ENCODE results near the gene TCFL5.

The TCFL5 gene

GRCh38 chr20:62808211-62808865 is 53.3 kb downstream of the TCFL5 start:
- DNase-seq = peak; percentile 79

GRCh38 chr20:62807444-62808210 is 54.0 kb downstream of the TCFL5 start:
- DNase-seq = no peak

- no peak for DNase-seq
Observed at GRCh38 chr20:62806383-62807050, 55.1 kb downstream of the TCFL5 start.

- DNase-seq = no peak
Observed at GRCh38 chr20:62805711-62806382, 55.8 kb downstream of the TCFL5 start.

DNA sequence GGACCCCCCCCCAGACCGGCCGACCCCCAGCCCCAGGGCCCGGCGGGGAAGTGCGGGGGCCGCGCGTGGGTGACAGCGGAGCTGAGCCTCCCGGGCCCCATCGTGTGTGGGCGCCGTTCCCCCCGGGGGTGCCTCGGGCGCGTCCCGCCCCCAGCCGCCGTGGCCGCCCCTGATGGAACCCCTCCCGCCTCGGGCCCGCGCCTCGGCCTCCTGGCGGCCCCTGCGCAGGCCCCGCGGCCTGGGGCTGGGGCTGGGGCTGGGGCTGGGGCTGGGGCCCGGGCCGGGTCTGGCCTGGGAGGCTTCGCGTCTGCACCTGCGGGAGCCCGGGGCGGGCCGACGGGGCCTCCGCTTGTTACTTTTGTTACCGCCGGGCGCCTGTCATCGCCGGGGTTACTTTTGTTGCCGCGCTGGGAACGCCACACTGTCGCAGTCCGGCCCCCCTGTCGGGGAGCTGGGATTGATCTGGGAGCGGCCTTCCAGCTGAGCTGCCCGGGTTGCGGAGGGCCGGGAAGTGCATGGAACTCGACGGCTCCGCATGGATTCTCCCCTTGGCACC is 56.4 kb downstream of the TCFL5 start:
- no peak for DNase-seq

GRCh38 chr20:62804627-62805154 is 56.9 kb downstream of the TCFL5 start, which contains the start of gene OGFR:
OGFR (plus strand) TSS chr20:62804835; CDS start chr20:62804860, 25 bp downstream.
- peak; percentile 70 for DNase-seq

DNA sequence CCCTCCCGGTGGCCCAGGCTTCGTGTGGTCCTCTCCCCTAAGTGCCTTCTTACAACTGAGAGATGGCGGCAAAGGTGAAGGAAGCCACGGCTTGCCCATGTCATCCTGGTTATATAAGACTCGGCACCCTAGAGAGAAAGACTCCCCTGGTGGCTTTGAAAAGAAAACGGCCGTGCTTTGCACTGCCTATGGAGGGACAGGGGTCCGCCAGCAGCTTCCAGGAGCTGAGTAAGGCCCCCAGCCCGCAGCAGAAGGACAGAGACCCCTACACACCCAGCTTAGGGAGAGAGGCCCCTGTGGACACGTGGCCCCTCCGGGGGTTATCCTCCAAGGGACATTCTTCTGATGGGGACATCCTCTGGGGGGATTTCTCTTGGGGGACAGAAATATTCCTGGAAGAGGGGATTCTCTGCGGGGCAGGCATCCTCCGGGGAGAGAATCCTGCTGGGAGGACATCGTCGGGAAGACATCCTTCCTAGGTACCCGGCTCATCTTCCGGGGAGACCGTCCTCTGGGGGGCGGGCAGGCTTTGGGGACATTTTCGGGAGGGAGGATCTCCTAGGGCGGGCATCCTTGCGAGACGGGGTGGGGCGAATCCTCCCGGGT is 57.5 kb downstream of the TCFL5 start:
- DNase-seq = no peak

DNA sequence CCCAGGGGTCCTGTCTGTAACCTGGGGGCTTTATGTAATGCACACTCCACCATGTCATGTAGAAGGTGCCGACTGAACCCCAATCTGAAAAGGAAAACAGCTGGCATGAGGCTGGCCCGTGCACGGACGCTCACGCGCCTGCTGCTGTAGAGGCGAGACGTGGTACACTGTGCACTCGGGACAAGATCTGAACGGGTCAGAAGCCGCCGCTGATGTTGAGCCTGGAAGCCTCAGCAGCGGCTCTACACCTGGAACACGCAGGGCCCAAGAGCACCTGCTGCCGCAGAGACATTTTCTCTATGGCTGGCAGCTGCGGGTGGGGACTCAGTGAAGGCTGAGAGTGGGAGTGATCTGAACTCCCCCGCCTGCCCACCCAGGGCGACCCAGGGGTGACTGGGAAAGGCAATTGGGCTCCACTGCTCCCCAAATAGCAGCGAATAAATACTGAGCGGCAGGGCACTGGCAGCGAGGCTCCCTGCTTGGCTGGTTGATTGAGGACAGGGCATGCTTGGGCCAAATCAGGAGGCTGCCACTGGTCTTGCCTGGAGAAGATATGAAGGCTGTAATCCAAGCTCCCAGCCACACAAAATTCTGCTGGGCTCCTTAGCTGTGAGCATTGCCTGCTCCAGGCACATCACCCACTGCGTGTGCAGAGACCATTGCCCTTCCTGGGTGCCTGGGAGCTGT is 59.5 kb downstream of the TCFL5 start:
- DNase-seq = no peak

- DNase-seq = no peak
Observed at GRCh38 chr20:62801284-62802010, 60.2 kb downstream of the TCFL5 start.

DNA sequence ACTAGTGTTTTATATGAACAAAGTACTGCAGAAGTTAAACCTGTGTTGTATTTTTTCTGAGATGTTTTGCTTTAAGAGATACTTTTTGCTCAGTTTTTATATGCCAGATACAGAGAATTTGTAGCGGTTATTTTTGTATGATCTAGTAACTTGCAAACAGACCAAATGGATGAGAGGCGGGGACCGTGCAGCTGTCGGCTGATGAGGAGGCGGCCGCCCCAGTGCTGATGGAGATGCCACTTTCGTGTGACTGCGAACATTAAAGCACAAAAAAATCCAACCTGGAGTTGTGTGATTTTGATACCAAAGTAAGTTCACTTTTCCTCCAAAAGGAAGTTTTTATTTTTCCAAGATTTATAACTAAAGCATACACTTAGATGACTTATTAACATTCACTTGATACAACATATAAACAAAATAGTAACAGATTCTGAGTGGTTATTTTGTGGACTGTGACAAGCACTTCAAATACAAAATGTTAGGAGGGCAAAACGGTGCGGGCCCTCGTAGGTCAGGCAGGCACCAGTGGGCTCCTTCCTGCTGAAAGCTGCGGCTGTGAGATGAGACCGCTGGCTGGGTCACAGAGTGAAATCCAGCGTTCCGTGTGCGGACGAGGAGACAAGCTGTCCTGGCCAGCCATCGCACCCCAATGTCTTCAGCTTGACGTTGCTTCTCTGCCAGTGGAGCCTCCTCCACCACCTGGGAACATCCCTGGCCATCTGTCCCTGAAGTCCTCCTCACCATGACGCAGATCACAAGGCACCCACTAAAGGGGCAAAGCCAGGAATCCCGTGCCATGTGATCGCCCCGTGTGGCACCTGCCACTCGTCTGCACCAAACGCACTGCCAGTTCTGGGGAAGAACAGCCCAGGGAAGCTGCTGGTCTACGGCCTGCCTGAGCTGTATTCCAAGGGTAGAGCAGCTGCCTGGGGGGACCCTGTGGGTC is 61.0 kb downstream of the TCFL5 start:
- no peak for DNase-seq

DNA sequence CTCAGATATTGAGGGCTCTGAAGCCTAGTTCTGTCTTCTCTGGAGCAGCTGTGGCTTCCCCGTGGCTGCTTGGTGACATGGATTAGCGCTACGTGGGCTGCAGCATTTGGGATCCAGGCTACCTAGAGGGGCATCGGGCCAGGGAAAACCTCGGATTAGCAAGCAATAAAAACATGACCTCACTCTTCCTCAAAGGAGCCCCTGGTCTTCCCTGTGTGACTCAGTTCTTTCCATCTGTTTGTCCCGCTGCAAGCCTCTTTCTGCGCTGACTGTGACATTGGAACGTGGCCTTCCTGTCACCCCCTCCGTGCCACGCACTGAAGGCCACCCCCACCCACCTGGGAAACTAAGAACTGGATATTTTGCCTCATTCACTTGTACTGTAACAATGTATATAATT is 61.7 kb downstream of the TCFL5 start:
- no peak for DNase-seq

- DNase-seq = no peak
Observed at GRCh38 chr20:62799459-62799858, 62.2 kb downstream of the TCFL5 start.

DNA sequence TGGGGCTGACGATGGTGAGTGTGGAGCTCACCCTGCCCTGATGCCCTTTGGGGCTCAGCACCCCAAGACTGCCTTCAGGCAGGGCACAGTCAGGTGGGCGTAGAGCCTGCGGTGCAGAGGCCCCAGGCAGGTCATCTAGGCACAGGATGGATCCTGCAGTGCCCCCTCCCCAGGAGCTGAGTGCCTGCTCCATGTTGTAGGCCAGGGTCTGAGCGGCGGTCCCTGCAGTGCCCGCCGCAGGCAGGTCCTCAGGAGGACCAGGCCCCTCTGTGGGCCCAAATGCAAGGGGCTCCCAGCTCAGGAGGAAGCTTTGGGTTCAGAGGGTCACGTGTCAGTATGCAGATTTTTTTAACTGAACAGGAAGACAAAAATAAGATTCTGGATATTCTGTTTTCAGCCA is 62.6 kb downstream of the TCFL5 start:
- no peak for DNase-seq

- DNase-seq = no peak
Observed at GRCh38 chr20:62797671-62798532, 63.7 kb downstream of the TCFL5 start.

DNA sequence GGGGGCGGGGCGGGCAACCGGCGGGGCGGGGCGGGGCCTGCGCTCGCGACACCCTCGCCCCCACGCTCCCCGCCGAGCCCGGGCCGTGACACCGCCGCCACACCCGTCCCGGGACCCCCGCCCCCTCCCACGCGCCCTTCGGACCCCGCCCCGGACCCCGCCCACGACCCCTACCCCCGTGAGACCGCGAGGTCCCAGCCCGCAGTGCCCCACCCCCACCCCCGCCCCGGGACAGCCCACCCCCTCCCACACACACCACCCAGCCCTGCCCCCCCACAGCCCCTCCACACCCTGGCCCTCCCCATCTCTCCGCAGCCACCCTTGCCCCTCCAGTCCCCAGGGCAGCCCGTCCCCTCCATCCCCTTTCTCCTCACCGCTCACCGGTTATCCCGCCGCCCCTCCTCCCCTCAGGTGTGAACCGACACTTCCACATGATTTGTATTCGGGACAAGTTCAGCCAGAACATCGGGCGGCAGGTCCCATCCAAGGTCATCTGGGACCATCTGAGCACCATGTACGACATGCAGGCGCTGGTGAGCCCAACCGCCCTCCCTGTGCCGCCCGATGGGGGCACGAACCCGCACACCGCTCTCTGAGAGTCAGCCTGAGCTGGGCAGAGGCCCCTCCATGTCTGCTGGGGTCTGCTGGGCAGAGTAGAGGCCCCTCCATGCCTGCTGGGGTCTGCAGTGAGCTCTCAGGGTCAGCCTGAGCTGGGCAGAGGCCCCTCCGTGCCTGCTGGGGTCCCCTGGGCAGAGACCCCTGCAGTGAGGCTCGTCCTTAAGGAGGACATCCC is 64.7 kb downstream of the TCFL5 start:
- DNase-seq = no peak

DNA sequence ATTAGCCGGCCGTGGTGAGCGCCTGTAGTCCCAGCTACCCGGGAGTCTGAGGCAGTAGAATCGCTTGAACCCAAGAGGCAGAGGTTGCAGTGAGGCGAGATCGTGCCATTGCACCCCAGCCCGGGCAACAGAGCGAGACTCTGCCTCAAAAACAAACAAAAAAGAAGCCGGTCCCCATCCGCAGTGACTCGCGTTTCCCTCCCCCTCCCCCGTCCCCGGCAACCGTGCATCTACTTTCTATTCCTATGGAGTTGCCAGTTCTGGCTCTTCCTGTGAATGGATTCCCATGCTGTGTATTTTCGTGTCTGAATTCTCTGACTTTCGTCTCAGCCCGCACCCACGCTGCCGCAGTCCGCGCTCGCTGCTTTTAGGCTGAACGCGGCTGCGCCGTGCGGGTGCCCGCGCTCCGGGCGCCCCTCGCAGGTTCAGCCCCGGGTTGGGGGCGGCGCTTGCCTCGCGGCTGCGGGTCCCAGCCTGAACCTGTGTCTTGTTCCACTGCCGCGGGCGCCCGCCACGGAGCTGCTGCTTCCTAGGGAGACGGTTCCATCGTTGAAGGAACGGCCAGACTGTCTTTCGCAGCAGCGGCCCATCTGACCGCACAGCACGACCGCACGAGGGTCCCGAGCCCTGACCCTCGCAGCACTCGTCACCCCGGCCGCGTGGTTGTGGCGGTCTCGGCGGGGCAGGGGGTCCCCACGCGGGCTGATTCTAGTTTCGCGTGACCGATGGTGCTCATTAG is 66.4 kb downstream of the TCFL5 start:
- DNase-seq = peak; percentile 44

Measured in T-helper 9 cell (primary cell).